IPS-18c (cell line): ENCODE measurements around the gene COL15A1.
A peak's percentile ranks its signal among the peaks of the same experiment; 100 is the strongest.
"Not testable (repeated sequence)": the region's sequence is repeated elsewhere in the genome, so short reads cannot be mapped to it uniquely, and the experiment has no call there.

Experiments
- H3K4me3 ChIP-seq: 2 replicates; pipeline ENCODE4 v1.7.0; 2013; ENCODE audit warnings: low read depth, mild to moderate bottlenecking, low read length, moderate library complexity; ENCODE audit not compliant: insufficient read depth
- H3K9me3 ChIP-seq: one replicate; pipeline ENCODE4 v1.6.1; 2013; ENCODE audit warnings: mild to moderate bottlenecking, low read length, moderate library complexity; ENCODE audit not compliant: control insufficient read depth, insufficient read depth

The COL15A1 gene

DNA sequence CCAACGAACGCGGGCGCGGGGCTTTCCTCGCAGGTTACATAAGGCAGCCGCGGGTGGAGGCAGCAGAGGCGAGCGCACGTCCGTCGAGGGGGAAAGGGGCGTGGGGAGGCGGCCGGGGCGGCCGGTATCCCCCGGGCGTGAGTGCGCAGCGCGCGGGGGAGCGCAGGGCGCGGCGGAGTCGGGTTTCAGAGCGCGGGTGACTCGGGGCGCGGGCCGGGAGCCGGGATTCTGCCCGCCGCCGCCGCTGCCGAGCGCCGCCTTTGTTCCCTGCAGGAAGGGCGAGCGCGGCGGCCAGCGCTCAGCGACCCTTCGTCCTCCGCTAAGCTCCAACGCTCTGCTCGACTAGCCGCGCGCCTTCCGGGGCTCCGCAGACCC lies at the start of gene COL15A1:
COL15A1 (plus strand) TSS at position 226 of the 375 bp plus-strand sequence. CDS start 155 bp downstream, outside the sequence.
- H3K4me3 ChIP-seq = peak within 1 kb of the TSS; percentile 57
- H3K9me3 ChIP-seq = peaks cover 4% of the 10 kb centered on the region

DNA sequence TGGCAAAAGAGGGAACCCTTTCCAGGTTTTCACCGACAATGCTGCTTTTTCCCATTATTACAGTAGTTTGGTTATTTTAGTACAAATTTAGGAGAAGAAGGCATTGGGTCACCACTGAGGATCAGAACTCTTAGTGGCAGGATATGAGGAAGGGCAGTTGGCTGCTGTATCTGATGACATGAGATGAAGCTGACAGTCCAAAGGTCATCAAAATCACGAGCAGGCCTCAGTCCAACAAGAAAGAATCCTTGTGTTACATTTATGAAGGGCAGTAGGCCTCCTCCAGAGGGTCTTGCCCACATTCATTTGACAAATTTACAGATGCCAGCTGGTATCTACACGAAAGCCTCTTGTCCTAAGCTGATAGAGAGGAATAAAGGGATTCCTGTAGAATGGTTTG lies 49.5 kb upstream of the COL15A1 start:
- Histone ChIP-seq H3K4me3 (no peak overlapping the region), H3K9me3 (no peaks in the 10 kb centered on the region)

DNA sequence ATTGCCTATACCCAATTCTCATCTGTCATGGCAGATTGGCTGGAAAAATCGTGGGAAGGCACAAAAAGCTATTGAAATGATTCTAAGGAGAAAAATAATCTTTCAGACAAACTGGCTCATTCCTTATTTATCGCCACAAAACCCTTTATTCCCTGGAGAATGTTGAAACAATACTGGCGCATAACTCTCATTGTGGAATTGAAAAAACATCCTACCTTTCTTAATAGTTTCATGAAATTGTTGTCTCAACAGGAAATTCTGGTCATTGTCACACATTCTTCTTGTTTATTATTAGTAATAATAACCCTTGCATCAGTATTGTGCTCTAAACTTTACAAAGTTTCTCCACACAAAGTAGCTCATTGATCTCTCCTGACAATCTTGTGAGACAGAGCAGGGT lies 48.9 kb upstream of the COL15A1 start:
- Histone ChIP-seq H3K4me3 (no peak overlapping the region), H3K9me3 (no peaks in the 10 kb centered on the region)

DNA sequence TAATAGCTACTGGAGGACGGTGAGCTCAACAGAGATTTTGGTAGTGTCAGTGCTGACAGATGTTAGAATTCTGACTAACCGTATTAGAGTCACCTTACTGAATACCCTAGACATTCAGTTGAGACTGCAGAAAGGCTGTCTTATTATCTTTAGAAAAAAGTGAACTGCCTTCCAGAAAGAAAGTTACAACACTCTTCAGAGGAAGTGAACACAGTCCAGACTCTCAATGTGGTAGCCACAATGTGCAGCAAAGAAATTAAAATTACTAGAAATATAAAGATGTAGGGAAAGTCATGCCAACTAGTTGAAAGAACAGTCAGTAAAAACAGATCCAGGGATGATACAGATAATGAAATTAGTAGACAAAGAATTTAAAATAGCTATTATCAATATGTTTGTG lies 47.1 kb upstream of the COL15A1 start:
- Histone ChIP-seq H3K9me3 (no peaks in the 10 kb centered on the region), H3K4me3 (no peak overlapping the region)

DNA sequence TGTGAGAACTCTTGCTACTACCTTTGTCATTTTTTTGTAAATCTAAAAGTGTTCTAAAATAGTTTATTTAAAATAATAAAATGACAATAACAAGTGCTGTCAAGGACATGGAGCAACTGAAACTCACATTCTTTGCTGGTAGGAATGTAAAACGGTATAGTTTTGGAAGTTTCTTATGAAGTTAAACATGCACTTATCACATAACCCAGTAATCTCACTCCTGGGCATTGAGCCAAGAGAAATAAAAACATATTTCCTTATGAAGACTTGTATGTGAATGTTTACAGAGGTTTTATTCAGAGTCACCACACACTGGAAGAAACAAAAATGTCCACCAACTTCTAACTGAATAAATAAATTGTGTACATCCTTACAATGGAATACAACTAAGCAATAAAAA lies 46.0 kb upstream of the COL15A1 start:
- Histone ChIP-seq H3K4me3 (no peak overlapping the region), H3K9me3 (no peaks in the 10 kb centered on the region)

DNA sequence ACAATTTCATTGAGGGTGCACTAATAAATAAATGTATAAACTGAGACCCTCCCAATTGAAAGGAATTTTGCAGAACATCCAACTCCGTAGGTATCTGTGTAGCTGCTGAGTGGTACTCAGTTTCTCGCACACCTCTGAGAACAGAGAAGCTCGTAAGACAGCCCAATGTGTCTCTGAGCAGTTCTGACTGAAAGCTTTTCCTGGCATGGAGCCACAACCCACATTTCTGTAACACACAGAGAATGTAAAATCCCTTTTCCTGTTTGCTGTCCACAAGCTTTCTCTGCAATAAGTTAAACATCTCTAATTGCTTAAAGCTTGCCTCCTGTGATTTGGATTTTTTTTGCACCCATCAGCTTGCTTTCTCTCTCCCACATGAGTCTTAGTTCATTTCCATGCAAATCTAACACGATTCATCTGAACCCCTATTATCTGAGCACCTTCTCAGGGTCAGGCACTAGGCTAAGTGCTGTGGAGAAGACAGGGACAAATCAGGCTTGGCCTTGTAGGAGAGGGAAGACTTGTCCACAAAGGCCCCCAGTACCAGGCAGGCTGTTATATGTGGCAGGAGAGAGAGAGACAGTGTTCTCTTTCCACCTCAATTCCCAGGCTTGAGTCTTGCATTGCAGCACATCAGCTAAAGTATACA lies 44.2 kb upstream of the COL15A1 start:
- Histone ChIP-seq H3K9me3 (no peaks in the 10 kb centered on the region), H3K4me3 (no peak overlapping the region)

DNA sequence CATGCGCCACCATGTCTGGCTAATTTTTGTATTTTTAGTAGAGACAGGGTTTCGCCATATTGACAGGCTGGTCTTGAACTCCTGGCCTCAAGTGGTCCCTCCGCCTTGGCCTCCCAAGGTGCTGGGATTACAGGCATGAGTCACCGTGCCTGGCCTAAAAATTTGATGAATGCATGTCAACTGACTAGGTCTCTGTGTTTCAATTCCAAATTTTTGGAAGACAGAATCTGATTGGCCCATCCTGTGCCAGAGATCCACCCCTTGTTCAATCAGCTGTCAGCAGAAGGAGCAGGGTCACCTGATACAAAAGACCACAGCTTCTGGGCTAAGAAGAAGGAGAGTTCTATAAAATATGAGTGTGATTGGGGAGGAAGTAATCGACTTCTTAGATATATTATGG lies 43.5 kb upstream of the COL15A1 start:
- no peaks in the 10 kb centered on the region for H3K9me3 ChIP-seq
- no peak overlapping the region for H3K4me3 ChIP-seq

DNA sequence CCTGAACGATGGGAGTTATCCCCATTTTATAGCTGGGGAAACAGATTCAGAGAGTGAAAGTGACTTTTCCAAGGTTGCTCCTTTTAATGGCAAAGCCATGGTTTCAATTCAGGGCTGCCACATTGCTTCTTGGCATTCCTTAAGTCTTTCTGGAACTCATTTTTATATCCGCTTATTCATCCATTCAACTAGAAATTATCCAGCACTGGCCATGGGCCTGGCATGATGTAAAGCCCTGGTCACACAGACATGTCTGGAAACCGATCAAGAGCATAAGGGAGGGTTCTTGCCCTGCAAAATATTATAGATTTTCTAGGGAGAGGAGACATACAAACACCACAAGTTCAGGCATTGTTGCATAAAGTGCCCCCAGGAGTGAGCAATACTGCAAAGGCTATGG lies 43.0 kb upstream of the COL15A1 start:
- Histone ChIP-seq H3K9me3 (no peaks in the 10 kb centered on the region), H3K4me3 (no peak overlapping the region)

DNA sequence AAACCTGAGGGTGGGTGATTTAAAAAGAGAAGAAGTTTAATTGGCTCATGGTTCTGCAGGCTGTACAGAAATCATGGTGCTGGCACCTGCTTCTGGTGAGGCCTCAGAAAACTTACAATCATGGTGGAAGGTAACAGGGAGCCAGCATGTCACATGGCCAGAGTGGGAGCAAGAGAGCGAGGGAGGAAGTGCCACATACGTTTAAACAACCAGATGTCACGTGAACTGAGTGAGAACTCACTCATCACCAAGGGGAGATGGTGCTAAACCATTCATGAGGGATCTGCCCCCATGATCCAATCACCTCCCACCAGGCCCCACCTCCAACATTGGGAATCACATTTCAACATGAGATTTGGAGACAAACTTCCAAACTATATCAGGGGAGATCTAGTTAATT lies 41.9 kb upstream of the COL15A1 start:
- not testable (repeated sequence) for H3K4me3 ChIP-seq, H3K9me3 ChIP-seq

DNA sequence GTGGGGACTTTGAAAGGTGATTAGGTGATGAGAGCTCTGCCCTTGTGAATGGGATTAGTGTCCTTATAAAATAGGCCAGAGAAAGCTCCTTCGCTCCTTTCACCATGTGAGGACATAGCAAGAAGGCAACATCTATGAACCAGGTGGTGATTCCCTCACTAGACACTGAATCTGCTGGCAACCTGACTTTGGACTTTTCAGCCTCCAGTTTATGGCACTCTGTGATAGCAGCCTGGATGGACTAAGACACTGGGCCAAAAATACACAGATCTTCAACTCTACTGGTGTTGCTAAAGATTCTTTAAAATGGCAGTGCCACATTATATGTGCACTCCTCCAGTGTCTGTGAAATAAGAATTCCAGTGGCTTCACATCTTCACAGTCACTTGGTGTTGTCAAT lies 41.2 kb upstream of the COL15A1 start:
- H3K4me3 ChIP-seq = no peak overlapping the region
- no peaks in the 10 kb centered on the region for H3K9me3 ChIP-seq

DNA sequence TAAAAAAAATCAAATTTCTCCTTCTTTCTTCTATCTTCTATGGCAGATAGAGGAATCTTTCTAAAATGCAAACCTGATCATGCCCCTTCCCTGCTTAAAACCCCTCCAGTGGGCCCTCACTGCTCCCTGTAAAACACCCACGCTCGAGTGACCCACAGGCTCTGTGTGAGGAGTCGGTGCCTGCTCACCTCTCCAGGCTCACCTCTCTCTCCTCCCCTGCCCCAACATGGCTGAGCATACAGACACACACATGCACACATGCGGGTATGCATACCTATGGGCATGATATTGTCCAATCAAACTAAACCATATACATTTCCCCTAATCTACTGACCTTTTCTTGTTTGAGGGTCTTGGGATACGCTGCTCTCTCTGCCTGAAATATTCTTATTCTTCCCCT lies 40.8 kb upstream of the COL15A1 start:
- H3K4me3 ChIP-seq = no peak overlapping the region
- H3K9me3 ChIP-seq = no peaks in the 10 kb centered on the region

DNA sequence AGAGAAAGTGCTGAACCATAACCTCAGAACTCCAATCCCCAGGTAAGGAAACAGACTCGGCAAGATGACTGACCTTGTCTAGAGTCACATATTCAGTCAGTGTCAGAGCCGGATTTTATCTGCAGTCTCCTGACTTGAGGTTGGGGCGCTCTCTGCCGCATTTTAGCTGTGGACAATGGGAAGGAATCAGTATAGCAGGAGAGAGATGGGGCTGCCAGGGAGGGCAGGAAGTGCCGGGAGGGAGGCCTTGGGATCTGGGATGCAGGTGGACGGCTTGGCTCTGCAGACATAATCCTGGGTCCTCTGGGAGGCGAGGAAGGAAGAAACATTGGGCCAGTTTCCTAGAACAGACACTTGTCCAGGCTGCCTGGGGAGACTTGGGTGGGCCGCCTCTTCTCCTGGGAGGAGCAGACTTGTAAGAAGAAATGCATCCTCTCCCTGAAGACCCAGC lies 39.7 kb upstream of the COL15A1 start:
- no peaks in the 10 kb centered on the region for H3K9me3 ChIP-seq
- no peak overlapping the region for H3K4me3 ChIP-seq

DNA sequence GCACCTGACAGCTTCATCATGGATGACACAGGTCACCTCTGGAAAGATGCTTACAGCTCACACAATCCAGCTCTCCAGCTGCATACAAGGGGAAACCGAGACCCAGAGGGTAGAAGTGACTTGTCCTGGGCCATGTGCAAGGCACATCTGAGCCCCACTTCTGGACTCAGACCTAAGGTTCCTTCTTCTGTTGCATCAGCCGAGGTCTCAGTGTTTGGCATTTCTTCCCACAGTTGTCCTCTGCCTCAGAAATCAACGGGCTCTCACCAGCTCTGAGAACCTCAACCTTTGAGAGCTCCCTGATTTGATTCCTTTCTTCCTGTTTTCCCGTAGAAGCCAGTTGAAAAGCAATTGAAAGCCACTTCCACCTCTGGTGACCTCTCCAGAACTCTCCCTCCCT lies 38.7 kb upstream of the COL15A1 start:
- Histone ChIP-seq H3K4me3 (no peak overlapping the region), H3K9me3 (no peaks in the 10 kb centered on the region)

DNA sequence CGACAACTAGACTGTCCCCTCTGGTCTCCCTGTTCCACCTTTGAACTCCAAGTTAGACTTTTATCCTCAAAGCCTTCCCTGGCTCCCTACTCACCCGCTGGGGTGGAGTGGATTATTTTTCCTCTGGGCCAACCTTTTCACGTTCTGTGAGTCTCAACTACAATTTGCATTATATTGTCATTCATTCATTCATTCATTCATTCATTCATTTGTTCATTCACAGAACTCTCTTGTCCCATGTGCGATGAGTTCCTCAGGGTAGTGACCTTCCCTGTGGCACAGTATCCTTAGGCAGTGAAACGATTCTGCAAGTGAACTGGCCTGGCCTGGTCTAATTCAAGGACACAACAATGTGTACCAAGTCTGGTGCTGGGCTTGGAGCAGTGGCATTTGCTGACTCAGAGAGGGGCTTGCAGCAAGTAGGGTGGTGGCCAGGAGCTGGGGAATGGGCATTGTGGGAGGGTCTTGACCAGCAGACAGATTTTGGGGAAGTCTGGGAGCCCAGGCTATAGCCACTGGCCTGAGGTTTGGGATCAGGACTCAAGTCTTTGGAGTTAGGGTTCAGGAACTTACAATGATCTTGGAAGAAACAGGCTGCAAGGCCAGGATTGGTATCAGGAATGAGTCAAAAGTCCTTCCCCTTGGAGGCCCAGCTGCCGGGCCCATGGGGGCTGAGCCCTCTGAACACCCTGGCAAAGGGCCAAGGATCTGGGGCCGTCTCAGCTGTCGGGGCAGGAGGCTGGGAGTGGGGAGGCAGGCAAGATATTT lies 37.2 kb upstream of the COL15A1 start:
- H3K4me3 ChIP-seq = no peak overlapping the region

DNA sequence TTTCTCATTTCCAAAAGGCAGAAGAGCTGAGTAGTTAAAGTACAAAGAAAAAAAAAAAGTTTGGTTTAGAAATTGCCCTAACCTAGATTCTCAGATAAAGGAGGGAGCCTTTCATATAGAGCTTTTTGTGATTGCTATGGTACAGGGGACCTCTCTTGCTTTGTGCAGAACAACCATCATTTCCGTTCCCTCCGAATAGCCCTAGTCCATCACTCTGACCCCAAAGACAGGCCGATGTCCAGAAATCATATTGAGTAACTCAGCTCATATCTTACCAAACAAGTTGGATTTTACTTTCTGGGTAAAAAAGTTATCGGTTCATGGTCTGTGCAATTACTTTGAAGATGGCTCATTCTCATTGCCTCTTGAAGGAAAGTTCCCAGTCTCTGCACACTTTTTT lies 36.7 kb upstream of the COL15A1 start:
- Histone ChIP-seq H3K4me3 (no peak overlapping the region), H3K9me3 (no peaks in the 10 kb centered on the region)

More for the DNA sequence above, 37.2 kb upstream of the COL15A1 start:
- no peaks in the 10 kb centered on the region for H3K9me3 ChIP-seq

DNA sequence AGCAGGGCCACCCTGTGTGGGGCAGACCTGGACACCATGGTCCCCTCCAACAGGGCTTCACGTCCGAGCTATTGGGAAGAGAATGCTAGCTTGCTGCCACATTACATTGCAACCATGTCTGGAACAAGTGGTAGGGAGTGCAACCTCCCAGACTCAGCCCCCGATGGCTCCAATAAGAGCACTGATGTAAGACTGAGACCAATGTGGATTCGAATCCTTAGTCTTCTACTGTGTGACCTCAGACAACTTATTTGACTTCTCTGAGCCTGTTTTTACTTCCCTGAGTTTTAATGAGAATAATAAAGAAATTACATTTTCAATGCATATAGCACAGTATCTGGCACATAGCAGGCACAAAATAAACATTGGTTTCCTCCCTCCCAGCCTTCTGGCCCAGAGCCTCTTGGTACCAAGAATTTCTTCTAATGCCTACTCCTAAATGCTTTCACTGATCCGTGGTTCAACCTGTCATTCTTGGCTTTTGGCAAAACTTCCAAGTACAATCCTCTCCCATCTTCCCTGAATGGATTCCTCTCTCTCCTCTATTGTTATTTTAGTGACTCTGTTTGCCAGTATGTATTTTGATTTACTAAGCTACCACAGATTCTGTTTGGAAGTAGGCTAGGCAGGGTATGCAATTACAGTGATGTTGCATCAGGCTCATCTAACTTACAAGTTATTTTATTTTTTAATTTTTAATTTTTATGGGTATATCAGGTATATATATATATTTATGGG lies 34.6 kb upstream of the COL15A1 start:
- no peak overlapping the region for H3K4me3 ChIP-seq
- no peaks in the 10 kb centered on the region for H3K9me3 ChIP-seq

DNA sequence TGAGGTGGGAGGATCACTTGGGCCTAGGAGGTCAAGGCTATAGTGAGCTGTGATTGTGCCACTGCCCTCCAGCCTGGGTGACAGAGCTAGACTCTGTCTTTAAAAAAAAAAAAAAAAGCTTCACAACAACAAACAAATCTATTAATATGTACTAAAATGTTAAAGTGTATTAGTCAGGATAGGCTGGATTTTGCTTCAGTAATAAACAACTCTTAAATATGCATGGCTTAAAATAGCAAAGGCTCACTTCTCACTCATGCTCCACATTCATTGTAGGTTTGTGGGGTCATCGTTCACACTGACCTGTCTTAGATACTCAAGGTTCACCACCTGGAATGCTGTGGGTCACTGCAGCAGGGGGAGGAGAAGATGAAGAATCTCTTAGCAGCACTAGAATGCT lies 33.8 kb upstream of the COL15A1 start:
- no peaks in the 10 kb centered on the region for H3K9me3 ChIP-seq
- H3K4me3 ChIP-seq = no peak overlapping the region

DNA sequence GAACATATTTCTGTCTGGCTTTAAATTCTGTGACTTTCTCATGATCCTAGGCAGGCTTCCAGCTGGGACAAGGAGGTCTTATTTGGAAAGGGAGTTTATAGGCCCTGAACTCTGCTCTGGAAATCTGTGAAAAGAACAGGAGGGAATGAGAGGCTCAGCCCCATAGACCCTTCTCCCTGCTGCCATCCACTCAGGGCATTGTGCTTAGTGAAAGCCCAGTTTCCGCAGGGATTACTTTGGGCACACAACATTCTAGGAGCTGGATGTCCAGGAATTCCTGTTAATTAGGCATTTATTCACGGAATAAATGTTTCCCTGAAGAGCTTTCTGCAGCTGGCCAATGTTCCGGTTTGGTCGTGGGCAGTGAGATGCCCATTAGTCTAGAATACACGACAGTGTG lies 32.7 kb upstream of the COL15A1 start:
- H3K9me3 ChIP-seq = no peaks in the 10 kb centered on the region
- no peak overlapping the region for H3K4me3 ChIP-seq
